Measurements from ENCODE around the gene SYPL1.

GRCh38 chr7:106119719-106120118 lies 7.6 kb upstream of the SYPL1 start:
- no peak for TF ChIP-seq CTCF (IDR thresholded peaks at IDR 0.05)
- TF ChIP-seq REST (IDR thresholded peaks at IDR 0.05; ENCODE audit: insufficient read depth in 1 of 2, low read depth in 2 of 2, low read length in 1 of 2): no peak

Measured in Panc1 (cell line).